Left renal pelvis (tissue), 4 donors: ENCODE data around the gene ZXDC. TPM values are rescaled to one million over a fixed set of nuclear protein-coding genes. Genes with fewer than 3 reads are reported as not detected.

Experiments used
- polyA plus RNA-seq, 4 donors: library from polyadenylated mRNA; unstranded; fragments of 120-200 nt; gene quantifications; one replicate each; pipeline ENCODE4 v1.2.1, GENCODE V29; 2013; ENCODE audit not compliant: insufficient read length in 4 of 4

ZXDC gene
- polyA plus RNA-seq, 4 donors: 26.4 to 42.6 (median 30.5) TPM

Other genes starting within 250 kb of the ZXDC start
- gene KLF15, start 118.5 kb downstream of the ZXDC start, polyA plus RNA-seq: 10 to 100 TPM in 3 of 4 donors, 1 to 10 TPM in 1; 2.6 to 15.8 (median 10.1) TPM
- 1 to 10 TPM in 2 of 4 donors, under 1 TPM in 2; 0.46 to 2.5 (median 1.3) TPM for gene CFAP100, start 81.0 kb downstream of the ZXDC start, polyA plus RNA-seq
- gene UROC1, start 41.9 kb upstream of the ZXDC start, polyA plus RNA-seq: under 1 TPM in 3 of 4 donors, not detected in 1; 0.13 to 0.22 (median 0.21) TPM
- gene CHST13, start 48.3 kb upstream of the ZXDC start, polyA plus RNA-seq: 1 to 10 TPM in 3 of 4 donors, under 1 TPM in 1; 0.34 to 5.6 (median 2.8) TPM
- under 1 TPM in 2 of 4 donors, not detected in 2; 0.14 to 0.17 TPM for gene C3orf22, start 83.0 kb upstream of the ZXDC start, polyA plus RNA-seq
- 10 to 100 TPM; 19.7 to 23.0 (median 19.8) TPM for gene TXNRD3, start 179.2 kb upstream of the ZXDC start, polyA plus RNA-seq
- gene CHCHD6, start 228.3 kb upstream of the ZXDC start, polyA plus RNA-seq: 10 to 100 TPM; 16.1 to 24.0 (median 18.6) TPM